DMS79 treated with DMSO at 0.1 percent for 48 hours (cell line): ENCODE data around the gene CEL.
A peak's percentile ranks its signal among the peaks of the same experiment; 100 is the strongest.

ENCODE experiments used
- DNase-seq: peaks from one replicate; lab custom pipeline; 2025; lab: John Stamatoyannopoulos, UW

Gene CEL

DNA sequence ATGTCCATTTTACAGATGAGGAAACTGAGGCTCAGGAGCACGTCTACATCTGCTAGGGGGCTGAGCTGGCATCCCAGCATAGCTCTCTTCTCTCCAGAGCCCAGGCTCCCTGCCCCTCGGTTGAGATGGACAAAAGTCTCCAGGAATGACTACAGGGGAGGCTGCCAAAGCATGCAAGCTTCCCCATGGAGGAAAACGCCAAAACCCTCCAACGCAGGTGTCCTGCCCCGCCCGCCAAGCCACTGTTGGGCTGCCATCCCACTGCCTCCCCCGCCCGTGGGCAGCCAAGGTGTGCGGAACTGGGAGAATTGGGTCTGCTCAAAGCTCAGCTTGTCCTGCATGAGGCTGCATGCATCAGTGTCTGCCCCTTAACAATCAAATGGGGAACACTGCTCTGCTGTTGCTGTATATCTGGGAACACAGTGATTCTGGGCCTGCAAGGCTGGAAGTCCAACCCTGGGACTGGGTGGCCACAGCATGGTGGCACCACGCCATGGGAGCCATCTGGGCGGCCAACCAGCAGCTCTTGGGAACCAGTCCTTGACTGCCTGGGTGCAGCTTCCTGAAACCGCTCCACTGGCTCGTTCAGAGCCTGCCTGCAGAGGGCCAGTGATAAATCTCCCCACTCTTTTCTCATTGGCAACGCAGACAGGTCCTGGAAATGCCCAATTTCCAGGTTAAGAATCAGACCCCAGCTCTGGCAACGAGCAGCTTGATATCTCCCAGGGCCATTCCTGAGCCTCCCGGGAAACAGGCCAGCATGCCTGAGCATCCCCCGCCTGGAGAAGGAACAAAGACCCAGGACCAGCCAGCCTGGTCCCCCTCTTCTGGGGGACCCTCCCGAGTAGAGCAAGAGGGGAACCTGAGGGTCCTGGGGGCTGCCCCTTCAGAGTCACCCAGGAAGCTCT, 55.7 kb downstream of the CEL start:
- DNase-seq = no peak

DNA sequence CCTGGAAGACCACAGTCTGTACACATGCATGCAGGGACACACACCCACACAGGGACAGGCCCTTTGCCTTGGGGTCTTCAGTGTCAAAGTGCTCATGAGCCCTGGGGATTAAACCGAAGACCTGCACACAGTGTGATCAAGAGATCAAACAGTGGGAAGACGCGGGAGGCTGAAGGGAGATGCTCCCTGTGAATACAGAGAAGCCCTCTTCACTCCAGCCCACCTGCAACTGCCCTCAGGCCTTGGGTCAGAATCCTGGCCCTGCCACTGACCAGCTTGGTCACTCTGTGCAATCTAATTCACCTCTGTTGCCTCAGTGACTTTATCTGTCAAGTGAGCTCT, 56.4 kb downstream of the CEL start:
- DNase-seq = no peak

DNA sequence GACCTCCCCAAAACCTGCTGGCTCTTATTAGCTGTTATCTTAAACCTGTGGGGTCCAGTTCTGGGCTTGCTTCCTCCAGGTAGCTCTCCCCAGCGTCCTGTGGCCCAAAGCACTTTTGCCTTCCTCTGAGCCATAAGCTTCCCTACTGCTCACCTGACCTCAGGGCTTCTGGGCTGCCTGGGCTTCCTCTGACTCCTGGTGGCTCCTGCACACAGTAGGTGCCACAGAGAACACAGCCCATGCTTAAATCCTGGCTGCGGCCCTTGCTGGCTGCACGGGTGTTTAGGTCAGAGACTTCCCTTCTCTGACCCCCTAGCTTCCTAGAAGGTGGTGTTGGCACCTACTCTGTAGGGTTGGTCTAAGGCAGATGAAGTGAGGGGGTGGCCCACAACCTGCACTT, 56.8 kb downstream of the CEL start:
- DNase-seq = no peak

DNA sequence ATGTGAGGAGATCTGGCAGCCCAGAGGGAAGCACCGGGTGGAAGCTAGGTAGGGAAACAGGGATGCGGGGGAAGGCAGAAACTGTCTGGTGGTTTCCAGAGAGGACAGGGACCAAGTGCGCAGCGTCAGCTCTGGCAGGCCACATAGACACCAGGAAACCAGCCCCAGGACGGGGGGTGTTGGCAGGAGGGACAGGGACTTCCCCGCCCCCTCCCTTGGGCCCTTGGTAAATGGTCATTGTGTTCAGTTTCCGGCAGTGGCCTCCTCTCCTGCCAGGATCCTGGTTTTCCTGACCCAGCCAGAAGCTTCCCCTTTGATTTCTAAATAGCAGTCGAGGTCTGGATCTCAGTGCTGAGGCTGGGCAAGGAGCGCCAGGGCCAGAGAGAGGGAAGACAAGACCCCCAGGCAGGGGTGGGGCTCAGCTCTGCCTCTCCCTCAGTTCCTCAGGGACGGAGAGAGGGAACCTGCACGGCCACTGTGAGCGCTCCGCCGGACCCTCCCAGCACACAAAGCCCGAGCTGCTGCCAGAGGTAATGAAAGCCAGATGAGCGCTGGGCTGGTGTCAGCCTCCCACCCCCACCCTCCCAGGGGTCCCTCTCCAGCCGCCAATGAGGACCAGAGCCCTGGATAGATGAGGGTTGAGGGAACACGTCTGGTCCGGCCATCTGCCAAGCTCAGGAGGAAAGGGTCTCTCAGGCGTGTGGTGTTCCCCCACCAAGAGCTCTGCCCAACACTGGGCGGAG, 57.5 kb downstream of the CEL start:
- peak; percentile 42 for DNase-seq

DNA sequence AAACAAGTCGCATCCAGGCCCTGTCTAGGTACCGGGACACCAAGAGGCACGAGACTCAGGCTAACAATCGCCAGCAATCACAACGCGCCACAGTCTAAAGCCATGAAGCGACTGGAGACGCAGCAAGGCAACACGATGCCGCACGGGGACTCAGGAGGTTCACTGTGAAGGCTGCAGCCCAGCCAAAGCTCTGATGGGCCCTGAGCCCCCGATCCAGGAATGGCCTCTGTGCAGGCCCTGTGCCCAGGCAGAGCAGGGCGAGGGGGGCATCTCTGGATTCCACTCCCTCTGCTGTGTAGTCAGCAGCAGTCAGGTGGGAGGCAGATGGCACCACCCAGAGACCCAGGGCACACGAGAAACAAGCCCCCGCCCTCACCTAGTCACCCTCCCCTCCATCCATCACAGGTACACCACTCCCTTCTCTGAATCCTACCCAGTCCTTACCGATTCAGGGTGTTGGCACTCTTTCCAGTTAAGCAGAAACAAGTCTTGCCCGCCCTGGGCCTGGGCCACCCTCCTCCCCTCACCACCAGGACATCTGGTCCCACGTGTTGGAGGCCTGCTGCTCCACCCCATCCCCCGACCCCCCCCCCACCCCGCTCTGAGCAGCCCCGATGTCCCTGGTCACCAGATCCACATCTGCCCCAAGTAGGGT, 58.2 kb downstream of the CEL start:
- DNase-seq = peak; percentile 20

DNA sequence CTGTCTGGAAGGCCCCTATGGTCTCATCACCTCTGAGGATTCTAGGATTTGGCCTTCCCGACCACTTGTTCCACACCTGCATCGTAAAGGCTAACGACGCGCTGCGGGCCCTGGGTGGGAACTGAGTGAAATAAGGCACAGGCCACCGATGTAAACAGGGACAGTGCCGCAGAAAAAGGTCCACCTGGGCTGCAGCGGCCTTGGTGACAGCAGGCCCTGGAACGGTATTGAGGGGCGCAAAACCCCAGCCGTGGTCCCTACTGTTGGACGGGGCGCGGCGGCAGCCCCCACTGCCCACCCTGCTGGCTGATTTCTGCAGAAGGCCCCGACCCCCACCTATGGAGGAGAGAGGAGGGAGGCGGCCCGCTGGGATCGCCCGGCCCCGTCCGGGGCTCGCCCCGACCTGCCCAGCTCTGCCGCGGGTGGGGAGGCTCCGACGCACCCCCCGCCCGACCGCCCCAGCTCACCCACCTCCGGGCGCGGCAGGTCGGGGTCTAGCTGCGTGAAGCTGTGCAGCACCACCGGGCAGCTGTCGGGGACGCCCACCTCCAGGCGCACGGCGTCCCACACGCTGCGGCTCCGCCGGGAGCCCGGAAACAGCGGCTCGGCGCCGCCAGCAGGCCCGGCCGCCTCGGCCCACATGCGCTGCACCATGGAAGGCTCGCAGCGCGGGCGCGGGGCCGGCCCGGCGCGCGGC, 58.9 kb downstream of the CEL start:
- DNase-seq = peak; percentile 11
